Heart right ventricle (tissue), 16 donors: ENCODE measurements around the gene ANKRD13C. TPM values are rescaled to one million over a fixed set of nuclear protein-coding genes. Genes with fewer than 3 reads are reported as not detected.

Experiments used
- ATAC-seq, 8 donors: fragments of 200-7000 bp; cut with Tn5 transposase; one replicate each; pipeline ENCODE4 v1.9.1; 2020; ENCODE audit warnings: mild to moderate bottlenecking in 8 of 8, moderate library complexity in 8 of 8, moderate number of reproducible peaks in 1 of 8
- DNase-seq, 2 donors: peaks; one replicate each; pipeline ENCODE4 v3.0.0-alpha.2; 2020
- H3K27ac ChIP-seq, 10 donors: fragments of 200-600 bp; sonication (generic) in 2 of 10; one replicate each; pipeline versions ENCODE4 v1.5.0 to v1.8.0; 2020 to 2022; ENCODE audit warnings: mild to moderate bottlenecking in 3 of 10
- H3K27me3 ChIP-seq, 7 donors: fragments of 200-600 bp; one replicate each; pipeline ENCODE4 v1.8.0; 2021 to 2022; ENCODE audit warnings: mild to moderate bottlenecking in 2 of 7
- H3K36me3 ChIP-seq, 9 donors: fragments of 200-600 bp; sonication (generic) in 1 of 9; one replicate each; pipeline versions ENCODE4 v1.5.0 to v1.8.0; 2020 to 2022; ENCODE audit warnings: mild to moderate bottlenecking in 2 of 9
- H3K4me1 ChIP-seq, 9 donors: fragments of 200-600 bp; sonication (generic) in 1 of 9; one replicate each; pipeline versions ENCODE4 v1.5.0 to v1.8.0; 2020 to 2022; ENCODE audit warnings: mild to moderate bottlenecking in 4 of 9
- H3K4me3 ChIP-seq, 10 donors: fragments of 200-600 bp; sonication (generic) in 2 of 10; one replicate each; pipeline versions ENCODE4 v1.5.0 to v1.8.0; 2020 to 2022; ENCODE audit warnings: mild to moderate bottlenecking in 7 of 10, moderate library complexity in 2 of 10
- H3K9me3 ChIP-seq, 11 donors: fragments of 200-600 bp in 10 of 11; sonication (generic) in 2 of 11; one replicate each; pipeline versions ENCODE4 v1.5.0 to v1.8.0; 2013 to 2022; ENCODE audit warnings: mild to moderate bottlenecking in 2 of 11, control low read depth in 1 of 11, moderate library complexity in 1 of 11
- CTCF ChIP-seq, 9 donors: fragments of 200-600 bp; sonication (generic) in 2 of 9; IDR thresholded peaks; one replicate each; pipeline versions ENCODE4 v1.5.0 to v1.8.0; 2021 to 2022; ENCODE audit warnings: antibody characterized with exemption in 9 of 9, mild to moderate bottlenecking in 5 of 9, moderate library complexity in 1 of 9
- WGBS, 2 donors: extraction: QIAGEN DNeasy Blood & Tissue Kit; methylation state at CpG; one replicate each; pipeline ENCODE4 v1.1.7; 2013; ENCODE audit warnings: inconsistent platforms in 1 of 2; 5-methylcytosine and 5-hydroxymethylcytosine counted together
- intact Hi-C, 10 donors: fragments of 100-400 bp; cut with DNase I; formaldehyde crosslinking; loops; one replicate each; pipeline versions ENCODE4 v1.11.1 to v1.14.2; 2022
- polyA plus RNA-seq, 2 donors: library from polyadenylated mRNA; stranded (reverse); fragments of 200-250 nt; gene quantifications; one replicate each; pipeline ENCODE4 v1.2.3, GENCODE V29; 2013
- total RNA-seq, 10 donors: library from RNA; stranded (reverse); fragmentation: NEBNext Ultra II Directional in 3 of 10; extraction: Animal tissue kit (Norgen Biotek cat#: 25700) in 3 of 10; gene quantifications; one replicate each; pipeline versions ENCODE4 v1.2.1 to v1.2.4, GENCODE V29; 2021 to 2023
- donor health status: Arrhythmogenic right ventricular cardiomyopathy.
- donor health status: ischemic (EF 13 %, LVEDD 7.1; RV severe dilation, severe dysfunction).
- donor health status: healthy with polysubstance abuse.
- donor health status: DM: no; HTN: yes; CAD: no.
- donor health status: DM: no; HTN: no; CAD: no.
- donor health status: ischemic (EF 25% LVEDD 6.9; RV normal size, moderate dysfunction).
- donor health status: ischemic (EF 25% LVEDD 5.7; RV mildly dilated, moderate dysfunction).
- donor health status: healthy.
- donor health status: DM: yes; HTN: yes; CAD: no.
- donor health status: Ischemic cardiomyopathy.
- donor health status: ischemic (EF 35%, LVEDD 5.7; RV mildly dilated, moderate dysfunction).
- donor health status: nonischemic (EF 11% LVEDD 7.7; RV severe dilation, severe dysfunction).
- donor health status: DM: yes; HTN: yes; CAD: no.
- donor health status: PGD.
- donor health status: ischemic (EF 29% LVEDD 5.4; RV normal size, mild dysfunction).
- donor health status: nonischemic (EF 23%, LVEDD 6.1; RV moderate dilation, normal function).

The ANKRD13C gene
- total and polyA plus RNA-seq, 12 donors: 5.5 to 12.5 (median 10.1) TPM

- Histone ChIP-seq H3K27ac (no peak overlapping the region), H3K4me3 (no peak overlapping the region), H3K9me3 (no peaks in the 10 kb centered on the region), H3K36me3 (peaks cover 0 to 9% (median 0%) of the 10 kb centered on the region in 9 donors), H3K4me1 (peaks cover 0 to 44% (median 31%) of the 10 kb centered on the region in 9 donors), H3K27me3 (no peaks in the 10 kb centered on the region)
- TF ChIP-seq CTCF (IDR thresholded peaks at IDR 0.05): no peak
- ATAC-seq (no peak), DNase-seq (no peak)
- intact Hi-C loops: loop anchor here in 7 of 10 donors (2.0 to 10.0 kb wide), 4 partner anchors 55 to 131 kb away; partner anchors contain the start of genes CTH (in 7 of the 7) and SRSF11 (in 3 of the 7)
- WGBS, 2 donors: 70 to 80% methylated on average over 7 of the region's 7 CpGs
Observed at GRCh38 chr1:70355920-70356319, 1.4 kb upstream of the ANKRD13C start.

- H3K4me3 ChIP-seq: peak overlapping the region; percentile 67 to 94 (median 86)
- intact Hi-C loops: loop anchor here in 7 of 10 donors (2.0 to 10.0 kb wide), 4 partner anchors 56 to 130 kb away; partner anchors contain the start of genes CTH (in 7 of the 7) and SRSF11 (in 3 of the 7)
- H3K27ac ChIP-seq: peak overlapping the region; percentile 56 to 95 (median 90)
- ATAC-seq (no peak), DNase-seq (no peak)
- no peak for TF ChIP-seq CTCF (IDR thresholded peaks at IDR 0.05)
- no peaks in the 10 kb centered on the region for H3K27me3 ChIP-seq
- H3K4me1 ChIP-seq: peaks cover 0 to 52% (median 38%) of the 10 kb centered on the region in 9 donors
- 56 to 59% methylated on average over 6 of the region's 6 CpGs for whole genome bisulfite sequencing, 2 donors
- H3K36me3 ChIP-seq: peaks cover 0 to 15% (median 0%) of the 10 kb centered on the region in 9 donors
- no peaks in the 10 kb centered on the region for H3K9me3 ChIP-seq
Observed at GRCh38 chr1:70355111-70355407, 537 bp upstream of the ANKRD13C start.

- peaks cover 0 to 15% (median 0%) of the 10 kb centered on the region in 9 donors for H3K36me3 ChIP-seq
- 0% methylated on average over 34 of the region's 34 CpGs for WGBS, 2 donors
- intact Hi-C loops: loop anchor here in 6 of 10 donors (2.0 to 10.0 kb wide), 3 partner anchors 57 to 129 kb away; partner anchors contain the start of genes CTH (in 4 of the 6) and SRSF11 (in 3 of the 6)
Observed at GRCh38 chr1:70353601-70354331, 756 bp downstream of the ANKRD13C start.

More at GRCh38 chr1:70353601-70354331, 756 bp downstream of the ANKRD13C start:
- peaks cover 0 to 62% (median 38%) of the 10 kb centered on the region in 9 donors for H3K4me1 ChIP-seq
- DNase-seq (peak in 1 of 2 donors; percentile 28), ATAC-seq (peak in 6 of 8 donors; percentile 13 to 65 (median 38))
- H3K27me3 ChIP-seq: no peaks in the 10 kb centered on the region
- no peaks in the 10 kb centered on the region for H3K9me3 ChIP-seq
- H3K4me3 ChIP-seq: peak overlapping the region; percentile 67 to 94 (median 86)
- no peak for TF ChIP-seq CTCF (IDR thresholded peaks at IDR 0.05)
- peak overlapping the region; percentile 56 to 95 (median 90) for H3K27ac ChIP-seq
